ENCODE measurements around the gene DR1.
"Not testable (repeated sequence)": the region's sequence is repeated elsewhere in the genome, so short reads cannot be mapped to it uniquely, and the experiment has no call there.

The DR1 gene

DNA sequence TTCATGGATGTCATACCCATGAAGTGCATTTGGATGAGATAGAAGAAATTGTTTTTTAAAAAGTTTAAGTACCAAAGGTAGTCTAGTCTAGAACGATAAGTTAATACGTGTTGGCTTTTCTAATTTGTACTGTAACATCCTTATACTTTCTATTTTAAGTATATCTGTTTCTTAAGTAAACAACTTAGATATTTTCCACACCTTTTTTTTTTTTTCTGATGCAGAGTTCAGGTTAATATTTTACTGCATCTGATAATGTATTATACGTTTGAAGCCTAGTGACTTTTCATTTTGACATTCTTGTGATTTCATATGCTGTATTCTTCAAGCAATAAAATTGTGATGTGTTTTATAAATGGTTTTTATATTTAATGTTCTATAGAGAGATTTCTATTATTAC, 16.5 kb downstream of the DR1 start:
- DNase-seq = no peak

DNA sequence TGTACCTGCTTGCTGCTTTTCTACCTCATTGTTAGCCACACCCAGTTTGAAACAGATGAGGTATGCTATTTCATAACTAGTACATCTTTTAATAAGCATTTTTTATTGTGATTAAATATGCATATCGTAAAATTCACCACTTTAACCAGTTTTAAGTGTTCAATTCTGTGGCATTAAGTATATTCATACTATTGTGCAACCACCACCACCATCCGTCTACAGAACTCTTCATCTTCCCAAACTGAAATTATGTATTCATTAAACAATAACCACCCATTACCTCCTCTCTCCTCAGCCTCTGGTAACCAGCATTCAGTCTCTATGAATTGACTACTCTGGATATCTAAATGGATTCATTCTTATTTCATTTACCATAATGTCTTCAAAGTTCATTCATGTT, 20.1 kb downstream of the DR1 start:
- DNase-seq = no peak
- intact Hi-C loops (cut with DNase I) = no loop called here

More for the DNA sequence above, 16.5 kb downstream of the DR1 start:
- intact Hi-C loops (cut with DNase I) = no loop called here

DNA sequence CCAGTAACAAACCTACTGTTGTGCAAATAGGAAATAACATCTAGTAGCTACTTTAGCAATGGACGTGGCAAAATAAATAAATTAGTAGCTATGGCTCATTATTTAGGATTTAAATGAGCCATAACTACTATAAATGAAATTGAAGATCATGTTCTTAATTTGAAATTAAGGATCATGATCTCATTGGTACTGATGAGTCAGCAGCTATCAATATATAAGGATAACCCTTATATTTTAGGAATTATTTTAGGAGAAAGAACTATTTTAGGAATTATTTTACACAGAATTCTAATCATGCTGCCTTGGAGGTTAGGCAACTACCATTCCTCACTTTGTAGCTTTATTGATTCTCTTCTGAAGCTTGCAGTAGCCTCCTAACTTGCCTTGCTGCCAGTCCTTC, 24.0 kb downstream of the DR1 start:
- intact Hi-C loops (cut with DNase I) = no loop called here
- DNase-seq = no peak

DNA sequence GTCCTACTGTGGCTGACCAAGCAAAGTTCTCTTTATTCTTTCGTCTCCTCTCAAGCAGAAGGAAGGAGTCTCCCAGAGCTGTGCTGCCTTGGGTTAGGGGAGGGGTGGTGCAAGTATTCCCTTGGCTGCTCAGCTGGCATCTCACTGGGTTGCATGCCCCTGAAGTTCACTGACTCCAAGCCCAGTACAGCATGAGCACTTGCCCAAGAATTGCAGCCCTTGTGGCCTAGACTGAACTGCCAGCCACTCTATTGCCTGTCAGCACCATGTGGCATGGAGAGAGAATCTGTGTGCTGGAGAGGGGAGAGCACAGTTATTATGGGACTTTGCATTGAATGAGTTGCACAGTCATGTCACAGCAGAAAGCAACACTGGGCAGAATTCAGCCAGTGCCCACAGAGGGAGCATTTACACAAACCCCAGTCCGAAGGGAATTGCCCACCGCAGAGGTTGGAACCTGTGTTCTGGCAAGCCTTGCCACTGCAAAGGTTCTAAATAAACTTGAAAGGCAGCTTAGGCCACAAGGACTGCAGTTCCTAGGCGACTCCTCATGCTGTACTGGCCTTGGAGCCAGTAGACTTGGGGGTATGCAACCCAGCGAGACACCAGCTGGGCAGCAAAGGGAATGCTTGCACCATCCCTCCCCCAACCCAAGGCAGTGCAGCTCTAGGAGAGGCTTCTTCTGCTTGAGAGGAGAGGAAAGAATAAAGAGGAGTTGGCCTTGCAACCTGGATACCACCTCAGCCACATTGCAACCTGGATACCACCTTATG, 28.8 kb downstream of the DR1 start:
- intact Hi-C loops (cut with DNase I) = no loop called here
- DNase-seq = no peak

DNA sequence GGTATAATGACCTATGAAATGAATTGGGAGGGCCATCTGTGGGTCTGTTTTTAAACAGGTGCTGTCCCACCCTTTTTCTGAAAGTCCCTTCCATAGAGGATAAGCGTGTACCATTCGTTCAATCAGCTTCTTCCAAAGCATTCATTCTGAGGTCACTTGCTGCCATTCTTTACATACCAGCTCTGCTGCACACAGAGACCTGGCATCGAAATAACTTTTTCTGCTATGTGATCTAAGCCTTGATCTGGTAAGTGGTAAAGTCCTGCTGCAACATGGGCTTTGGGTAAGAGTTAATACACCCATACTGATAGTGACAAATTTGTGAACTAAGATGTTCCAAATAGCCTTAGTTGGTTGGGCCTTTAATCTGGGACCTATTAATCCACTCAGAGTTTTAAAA, 38.9 kb downstream of the DR1 start:
- intact Hi-C loops (cut with DNase I) = no loop called here
- DNase-seq = no peak

DNA sequence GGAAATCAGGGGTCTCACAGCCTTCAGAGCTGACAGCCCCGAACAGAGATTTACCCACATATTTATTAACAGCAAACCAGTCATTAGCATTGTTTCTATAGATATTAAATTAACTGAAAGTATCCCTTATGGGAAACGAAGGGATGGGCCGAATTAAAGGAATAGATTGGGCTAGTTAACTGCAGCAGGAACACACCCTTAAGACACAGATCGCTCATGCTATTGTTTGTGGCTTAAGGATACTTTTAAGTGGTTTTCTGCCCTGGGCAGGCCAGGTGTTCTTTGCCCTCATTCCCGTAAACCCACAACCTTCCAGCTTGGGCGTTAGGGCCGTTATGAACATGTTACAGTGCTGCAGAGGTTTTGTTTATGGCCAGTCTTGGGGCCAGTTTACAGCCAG, 40.6 kb downstream of the DR1 start:
- intact Hi-C loops (cut with DNase I); DNase-seq: not testable (repeated sequence)

DNA sequence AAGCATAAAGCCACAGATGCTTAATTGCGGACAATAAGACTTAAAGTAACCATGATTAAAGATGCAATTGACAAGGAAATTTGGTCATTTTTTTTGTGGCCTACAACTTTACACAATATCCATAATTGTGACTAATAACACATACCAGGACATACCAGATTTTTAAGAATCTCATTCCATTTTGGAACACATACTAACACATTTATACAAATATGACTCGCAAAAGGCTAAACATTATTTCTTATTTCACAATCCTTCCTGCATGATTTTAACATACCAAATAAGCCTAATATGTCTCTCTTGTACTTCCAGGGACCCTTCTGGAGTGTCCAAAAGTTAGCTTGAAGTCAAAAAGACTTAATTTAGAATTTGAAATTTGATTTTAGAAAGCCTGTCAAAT, 48.8 kb downstream of the DR1 start:
- DNase-seq = no peak
- intact Hi-C loops (cut with DNase I) = no loop called here

DNA sequence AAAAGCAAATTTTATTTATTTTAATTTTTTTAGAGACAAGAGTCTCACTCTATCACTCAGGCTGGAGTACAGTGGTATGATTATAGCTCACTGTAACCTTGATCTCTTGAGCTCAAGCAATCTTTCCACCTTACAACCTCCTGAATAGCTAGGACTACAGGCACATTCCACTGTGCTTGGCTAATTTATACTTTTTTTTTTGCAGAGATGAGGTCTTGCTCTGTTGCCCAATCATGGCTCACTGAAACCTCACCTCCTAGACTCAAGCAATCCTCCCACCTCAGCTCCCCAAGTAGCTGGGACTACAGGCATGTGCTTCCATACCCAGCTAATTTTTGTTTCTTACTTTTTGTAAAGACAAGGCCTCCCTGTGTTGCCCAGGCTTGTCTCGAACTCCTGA, 49.5 kb downstream of the DR1 start:
- intact Hi-C loops (cut with DNase I) = no loop called here
- DNase-seq = no peak

DNA sequence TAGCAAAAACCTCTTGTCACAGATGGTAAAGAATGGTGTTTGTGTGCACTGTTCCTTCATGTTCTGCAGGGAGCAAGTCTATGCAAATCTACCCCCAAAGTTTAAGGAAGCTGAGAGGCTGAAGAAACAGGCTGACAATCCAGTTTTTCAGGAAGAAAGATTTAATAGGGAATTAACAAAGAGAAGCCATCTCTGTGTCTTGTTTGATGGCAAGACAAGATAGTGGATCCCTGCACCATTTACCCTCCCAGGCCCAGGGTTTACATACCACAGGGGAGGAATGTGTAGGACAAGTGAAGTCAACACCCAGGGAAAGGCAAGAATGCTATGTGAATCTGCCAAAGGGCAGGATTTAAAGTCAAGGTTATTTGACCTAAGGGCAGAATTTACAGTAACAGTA, 54.1 kb downstream of the DR1 start:
- intact Hi-C loops (cut with DNase I) = no loop called here

DNA sequence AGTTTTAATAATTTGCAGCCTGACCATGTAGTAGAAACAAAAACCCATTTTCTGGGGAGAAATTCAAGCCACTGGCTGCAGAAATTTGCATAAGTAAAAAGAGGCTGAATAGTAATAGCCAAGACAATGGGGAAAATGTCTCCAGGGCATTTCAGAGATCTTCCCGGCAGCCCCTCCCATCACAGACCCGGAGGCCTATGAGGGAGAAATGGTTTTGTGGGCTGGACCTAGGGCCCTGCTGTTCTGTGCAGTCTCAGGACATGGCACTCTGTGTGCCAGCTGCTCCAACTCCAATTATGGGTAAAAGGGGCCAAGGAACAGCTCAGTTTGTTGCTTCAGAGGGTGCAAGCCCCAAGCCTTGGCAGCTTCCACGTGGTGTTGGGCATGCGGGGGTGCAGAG, 62.5 kb downstream of the DR1 start:
- intact Hi-C loops (cut with DNase I) = no loop called here

More for the DNA sequence above, 54.1 kb downstream of the DR1 start:
- DNase-seq = no peak

DNA sequence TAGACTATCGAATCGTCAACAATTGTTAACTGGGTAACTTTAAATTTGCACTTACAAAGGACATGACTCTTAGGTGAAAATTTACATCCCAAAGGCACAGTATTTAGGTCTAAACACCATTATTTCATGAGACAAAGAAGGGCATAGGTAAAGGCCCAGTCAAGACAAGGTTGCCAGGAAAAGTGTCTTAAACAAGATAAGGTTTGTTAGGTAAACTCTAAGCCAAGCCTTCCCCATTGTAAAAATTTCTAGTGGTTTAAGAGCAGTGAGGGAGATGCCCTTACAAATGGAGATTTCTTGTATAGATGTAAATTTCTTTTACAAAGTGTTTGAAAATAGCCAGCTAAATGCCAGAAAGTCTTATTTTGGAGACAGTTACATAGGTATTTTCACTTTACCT, 65.3 kb downstream of the DR1 start:
- intact Hi-C loops (cut with DNase I) = no loop called here
- no peak for DNase-seq

More for the DNA sequence above, 62.5 kb downstream of the DR1 start:
- no peak for DNase-seq

DNA sequence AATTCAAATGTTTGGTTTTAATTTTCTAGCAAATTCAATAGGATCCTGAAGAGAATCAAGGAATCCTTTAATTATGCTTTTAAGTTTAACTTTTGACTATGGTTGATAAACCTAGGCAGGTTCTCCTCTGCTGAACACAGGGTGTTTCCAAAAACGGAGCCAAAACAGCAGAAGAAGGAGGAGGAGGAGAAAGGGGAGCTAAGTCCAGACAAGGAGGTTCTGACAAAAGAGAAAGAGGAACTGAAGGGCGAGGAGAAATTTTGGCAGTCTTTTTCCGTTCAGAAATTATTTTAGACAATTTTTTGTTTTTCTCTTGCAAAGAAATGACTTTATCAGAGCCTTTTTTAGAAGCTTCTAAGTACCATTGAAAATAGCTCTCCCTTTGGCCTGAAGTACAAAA, 69.0 kb downstream of the DR1 start:
- no peak for DNase-seq
- intact Hi-C loops (cut with DNase I) = no loop called here

DNA sequence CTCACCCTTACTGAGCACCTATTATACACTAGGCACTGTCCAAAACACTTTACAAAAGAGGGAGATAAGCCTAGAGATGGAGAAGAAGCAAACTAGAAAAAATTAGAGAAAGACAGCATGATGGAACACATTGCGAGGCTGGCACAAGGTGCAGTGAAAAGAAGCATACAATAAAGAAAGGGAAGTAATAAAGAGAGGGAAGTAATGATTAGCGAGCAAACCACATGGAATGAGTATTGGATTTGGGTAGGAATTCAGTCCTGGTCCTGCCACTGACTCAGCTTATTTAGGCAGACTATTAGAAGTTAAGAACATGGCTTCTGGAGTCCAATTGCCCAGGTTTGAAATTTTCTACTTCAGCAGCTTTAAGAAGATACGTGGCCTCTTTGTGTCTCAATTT, 69.6 kb downstream of the DR1 start:
- intact Hi-C loops (cut with DNase I) = no loop called here
- no peak for DNase-seq

DNA sequence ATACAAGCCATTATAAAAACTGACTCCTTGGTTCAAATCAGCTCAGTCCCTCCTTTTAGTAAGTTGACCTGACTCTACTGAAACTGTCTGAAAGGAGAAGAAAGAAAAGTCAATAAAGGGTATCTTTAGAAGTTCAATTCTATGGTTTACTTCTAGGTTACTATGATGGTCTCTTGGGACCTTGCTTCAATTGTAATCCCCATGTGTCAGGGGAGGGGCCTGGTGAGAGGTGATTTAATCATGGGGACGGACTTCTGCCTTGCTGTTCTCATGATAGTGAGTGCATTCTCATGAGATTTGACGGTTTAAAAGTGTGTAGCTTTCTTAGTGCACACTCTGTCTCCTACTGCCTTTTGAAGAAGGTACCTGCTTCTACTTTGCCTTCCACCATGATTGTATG, 70.5 kb downstream of the DR1 start:
- DNase-seq = no peak
- intact Hi-C loops (cut with DNase I) = no loop called here
